Measurements from ENCODE around the gene ADAMTS18.

GRCh38 chr16:77289331-77289809, 145.5 kb downstream of the ADAMTS18 start:
- no peak for TF ChIP-seq CHD2 (IDR thresholded peaks at IDR 0.05; ENCODE audit: low read length, partially characterized antibody)
- TF ChIP-seq CTCF (IDR thresholded peaks at IDR 0.05), result no peak
- TF ChIP-seq, protein P1, sequence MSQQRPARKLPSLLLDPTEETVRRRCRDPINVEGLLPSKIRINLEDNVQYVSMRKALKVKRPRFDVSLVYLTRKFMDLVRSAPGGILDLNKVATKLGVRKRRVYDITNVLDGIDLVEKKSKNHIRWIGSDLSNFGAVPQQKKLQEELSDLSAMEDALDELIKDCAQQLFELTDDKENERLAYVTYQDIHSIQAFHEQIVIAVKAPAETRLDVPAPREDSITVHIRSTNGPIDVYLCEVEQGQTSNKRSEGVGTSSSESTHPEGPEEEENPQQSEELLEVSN (IDR thresholded peaks at IDR 0.05; ENCODE audit: borderline replicate concordance, low read depth), result no peak
- TF ChIP-seq HDAC2 (IDR thresholded peaks at IDR 0.05), result no peak
- no peak for TF ChIP-seq KDM1A (IDR thresholded peaks at IDR 0.05; ENCODE audit: low read depth)
- TF ChIP-seq, protein P2, sequence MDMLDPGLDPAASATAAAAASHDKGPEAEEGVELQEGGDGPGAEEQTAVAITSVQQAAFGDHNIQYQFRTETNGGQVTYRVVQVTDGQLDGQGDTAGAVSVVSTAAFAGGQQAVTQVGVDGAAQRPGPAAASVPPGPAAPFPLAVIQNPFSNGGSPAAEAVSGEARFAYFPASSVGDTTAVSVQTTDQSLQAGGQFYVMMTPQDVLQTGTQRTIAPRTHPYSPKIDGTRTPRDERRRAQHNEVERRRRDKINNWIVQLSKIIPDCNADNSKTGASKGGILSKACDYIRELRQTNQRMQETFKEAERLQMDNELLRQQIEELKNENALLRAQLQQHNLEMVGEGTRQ (IDR thresholded peaks at IDR 0.05), result peak; percentile 59; the same call in 1 of the 2 replicates
- peak; percentile 25; the same call in 2 of the 3 replicates for TF ChIP-seq SMC3 (IDR thresholded peaks at IDR 0.05)
- TF ChIP-seq POLR2AphosphoS2 (conservative IDR thresholded peaks at IDR 0.05; ENCODE audit: low read length), result no peak
- peak; percentile 58 to 71; a peak in 4 of 5 replicates for TF ChIP-seq EP300 (IDR thresholded peaks at IDR 0.05)
- TF ChIP-seq, protein P3, sequence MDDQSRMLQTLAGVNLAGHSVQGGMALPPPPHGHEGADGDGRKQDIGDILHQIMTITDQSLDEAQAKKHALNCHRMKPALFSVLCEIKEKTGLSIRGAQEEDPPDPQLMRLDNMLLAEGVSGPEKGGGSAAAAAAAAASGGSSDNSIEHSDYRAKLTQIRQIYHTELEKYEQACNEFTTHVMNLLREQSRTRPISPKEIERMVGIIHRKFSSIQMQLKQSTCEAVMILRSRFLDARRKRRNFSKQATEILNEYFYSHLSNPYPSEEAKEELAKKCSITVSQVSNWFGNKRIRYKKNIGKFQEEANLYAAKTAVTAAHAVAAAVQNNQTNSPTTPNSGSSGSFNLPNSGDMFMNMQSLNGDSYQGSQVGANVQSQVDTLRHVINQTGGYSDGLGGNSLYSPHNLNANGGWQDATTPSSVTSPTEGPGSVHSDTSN (IDR thresholded peaks at IDR 0.05), result 0 out of 2 replicates have a peak, but pooled peaks have one; percentile 29
